Left ventricle myocardium inferior (tissue), 1 donor: Measurements from ENCODE around the gene DCN. TPM values are rescaled to one million over a fixed set of nuclear protein-coding genes. Genes with fewer than 3 reads are reported as not detected.

Source experiments
- DNase-seq: peaks from one replicate; pipeline ENCODE4 v3.0.0-alpha.2; 2020
- H3K27ac ChIP-seq: fragments of 200-600 bp; replicated peaks from 2 replicates; pipeline ENCODE4 v1.8.0; 2021
- H3K27me3 ChIP-seq: fragments of 200-600 bp; 2 replicates; pipeline ENCODE4 v1.8.0; 2021; ENCODE audit warnings: low read depth
- H3K36me3 ChIP-seq: fragments of 200-600 bp; 2 replicates; pipeline ENCODE4 v1.8.0; 2021
- H3K4me1 ChIP-seq: fragments of 200-600 bp; 2 replicates; pipeline ENCODE4 v1.8.0; 2021
- H3K4me3 ChIP-seq: fragments of 200-600 bp; 2 replicates; pipeline ENCODE4 v1.8.0; 2021; ENCODE audit warnings: mild to moderate bottlenecking, moderate library complexity
- H3K9me3 ChIP-seq: fragments of 200-600 bp; replicated peaks from 2 replicates; pipeline ENCODE4 v1.8.0; 2021
- intact Hi-C: fragments of 100-400 bp; cut with micrococcal nuclease; formaldehyde crosslinking; loops from one replicate; pipeline ENCODE4 v1.11.0; 2022
- total RNA-seq: library from RNA; stranded (reverse); fragmentation: NEBNext Ultra II Directional; extraction: Animal tissue kit (Norgen Biotek cat#: 25700); gene quantifications from one replicate; pipeline ENCODE4 v1.2.1, GENCODE V29; 2021
- TF ChIP-seq, protein P1 (sequence below): fragments of 200-600 bp; IDR thresholded peaks from 2 replicates; pipeline ENCODE4 v1.8.0; 2021; ENCODE audit warnings: antibody characterized with exemption, mild to moderate bottlenecking, borderline replicate concordance
- donor health status: DM: no; HTN: yes; CAD: no; lungs with severe emphysema.

The DCN gene
- total RNA-seq, 1 donor from 2014 or later: 716 TPM

DNA sequence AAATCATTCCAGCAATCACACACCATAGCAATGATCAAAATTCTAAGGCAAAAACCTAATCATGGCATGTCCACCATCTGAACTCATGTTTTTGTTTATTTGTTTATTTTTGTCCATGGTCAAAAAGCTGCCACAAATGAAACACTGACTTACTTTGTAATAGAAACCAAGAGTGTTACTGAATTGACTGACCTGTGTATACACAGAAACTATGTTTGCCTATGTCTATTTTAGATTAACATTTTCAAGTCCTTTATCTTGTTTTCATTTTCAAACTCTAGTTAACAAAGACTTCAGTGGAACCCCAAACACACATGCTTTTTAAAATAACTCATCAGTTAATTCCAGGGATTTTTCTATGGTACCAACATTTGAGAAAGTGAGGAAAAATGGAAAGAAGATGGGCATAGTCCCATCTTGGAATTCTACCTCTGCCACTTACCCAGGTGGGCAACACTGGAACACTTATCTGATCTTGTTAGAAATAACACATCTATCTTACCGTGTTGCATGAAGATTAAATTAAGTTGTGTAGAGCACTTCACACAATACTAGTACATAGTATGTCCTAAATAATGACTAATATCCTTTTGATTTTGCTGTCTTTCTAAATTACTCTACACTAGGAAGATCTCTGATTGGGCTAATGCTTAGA lies 77.7 kb downstream of the DCN start:
- Histone ChIP-seq H3K27ac (peak overlapping the region; percentile 55), H3K4me1 (no peaks in the 10 kb centered on the region), H3K36me3 (no peaks in the 10 kb centered on the region), H3K4me3 (peak overlapping the region; percentile 39), H3K27me3 (no peaks in the 10 kb centered on the region), H3K9me3 (no peaks in the 10 kb centered on the region)
- TF ChIP-seq, protein P1, sequence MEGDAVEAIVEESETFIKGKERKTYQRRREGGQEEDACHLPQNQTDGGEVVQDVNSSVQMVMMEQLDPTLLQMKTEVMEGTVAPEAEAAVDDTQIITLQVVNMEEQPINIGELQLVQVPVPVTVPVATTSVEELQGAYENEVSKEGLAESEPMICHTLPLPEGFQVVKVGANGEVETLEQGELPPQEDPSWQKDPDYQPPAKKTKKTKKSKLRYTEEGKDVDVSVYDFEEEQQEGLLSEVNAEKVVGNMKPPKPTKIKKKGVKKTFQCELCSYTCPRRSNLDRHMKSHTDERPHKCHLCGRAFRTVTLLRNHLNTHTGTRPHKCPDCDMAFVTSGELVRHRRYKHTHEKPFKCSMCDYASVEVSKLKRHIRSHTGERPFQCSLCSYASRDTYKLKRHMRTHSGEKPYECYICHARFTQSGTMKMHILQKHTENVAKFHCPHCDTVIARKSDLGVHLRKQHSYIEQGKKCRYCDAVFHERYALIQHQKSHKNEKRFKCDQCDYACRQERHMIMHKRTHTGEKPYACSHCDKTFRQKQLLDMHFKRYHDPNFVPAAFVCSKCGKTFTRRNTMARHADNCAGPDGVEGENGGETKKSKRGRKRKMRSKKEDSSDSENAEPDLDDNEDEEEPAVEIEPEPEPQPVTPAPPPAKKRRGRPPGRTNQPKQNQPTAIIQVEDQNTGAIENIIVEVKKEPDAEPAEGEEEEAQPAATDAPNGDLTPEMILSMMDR: no peak
- intact Hi-C loops: no loop called here
- DNase-seq: no peak

DNA sequence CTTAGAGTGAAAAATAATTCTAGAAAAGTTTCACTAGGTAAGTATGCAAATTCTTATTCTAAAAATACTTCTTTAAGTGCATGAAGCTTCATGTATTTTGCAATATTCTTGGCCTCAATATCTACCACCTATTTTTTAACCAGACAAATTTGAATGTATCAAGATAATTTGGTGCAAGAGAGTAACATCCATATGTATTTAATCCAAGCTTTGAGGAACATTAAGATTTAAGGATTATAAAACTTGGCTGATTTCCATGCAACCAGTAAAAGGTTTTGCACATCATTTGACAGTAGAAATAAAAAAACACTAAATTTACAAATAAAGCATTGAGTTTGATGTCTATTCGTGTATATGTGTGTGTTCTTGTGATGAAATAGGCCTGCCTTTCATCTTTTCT lies 79.0 kb downstream of the DCN start:
- intact Hi-C loops: no loop called here
- DNase-seq: no peak
- TF ChIP-seq, protein P1: no peak

DNA sequence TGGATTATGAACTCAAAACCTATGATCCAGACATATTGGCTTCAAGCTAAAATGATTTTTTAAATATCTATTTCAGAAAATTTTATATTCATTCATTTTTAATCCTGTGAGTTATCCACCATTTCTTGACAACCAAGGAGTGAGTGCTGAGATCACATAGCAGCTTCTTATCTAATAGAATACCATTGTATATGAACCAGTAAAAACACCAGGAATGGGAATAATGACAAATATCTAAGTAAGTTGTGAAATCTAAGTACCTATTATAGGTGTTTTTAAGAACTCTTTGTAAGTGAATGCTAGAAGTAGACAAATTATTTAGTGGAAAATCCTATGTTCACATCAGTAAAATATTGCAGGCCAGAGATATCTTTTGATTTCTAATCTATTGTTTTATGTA lies 79.5 kb downstream of the DCN start:
- intact Hi-C loops: no loop called here
- Histone ChIP-seq H3K9me3 (no peaks in the 10 kb centered on the region), H3K4me3 (no peak overlapping the region), H3K4me1 (no peaks in the 10 kb centered on the region), H3K27me3 (no peaks in the 10 kb centered on the region), H3K27ac (no peak overlapping the region), H3K36me3 (no peaks in the 10 kb centered on the region)
- TF ChIP-seq, protein P1: no peak
- DNase-seq: no peak

More for the DNA sequence above, 79.0 kb downstream of the DCN start:
- no peaks in the 10 kb centered on the region for H3K27me3 ChIP-seq
- H3K4me1 ChIP-seq: no peaks in the 10 kb centered on the region
- H3K36me3 ChIP-seq: no peaks in the 10 kb centered on the region
- no peak overlapping the region for H3K27ac ChIP-seq
- H3K9me3 ChIP-seq: no peaks in the 10 kb centered on the region
- H3K4me3 ChIP-seq: no peak overlapping the region

DNA sequence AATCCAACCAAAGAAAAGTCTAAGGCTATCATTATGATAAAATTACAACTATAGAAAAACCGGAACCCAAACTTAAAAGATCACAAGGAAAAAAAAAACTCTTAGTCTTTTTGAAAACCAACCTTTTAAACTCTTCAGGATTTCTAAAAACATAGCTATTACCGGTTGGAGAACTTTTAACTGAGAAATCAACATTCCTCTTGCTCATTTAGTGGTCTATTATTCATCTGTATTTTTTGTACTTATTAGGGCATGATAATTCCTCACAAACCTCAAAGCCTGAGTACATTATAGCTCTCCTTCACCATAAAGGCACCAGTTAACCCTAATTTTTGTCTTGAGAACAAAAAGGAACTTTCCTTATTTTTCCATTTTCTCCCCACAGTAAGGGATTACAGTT lies 81.7 kb downstream of the DCN start:
- Histone ChIP-seq H3K27ac (no peak overlapping the region), H3K36me3 (no peaks in the 10 kb centered on the region), H3K4me3 (no peak overlapping the region), H3K27me3 (no peaks in the 10 kb centered on the region), H3K9me3 (peaks cover 3% of the 10 kb centered on the region), H3K4me1 (no peaks in the 10 kb centered on the region)
- intact Hi-C loops: no loop called here
- no peak for DNase-seq
- TF ChIP-seq, protein P1: no peak

DNA sequence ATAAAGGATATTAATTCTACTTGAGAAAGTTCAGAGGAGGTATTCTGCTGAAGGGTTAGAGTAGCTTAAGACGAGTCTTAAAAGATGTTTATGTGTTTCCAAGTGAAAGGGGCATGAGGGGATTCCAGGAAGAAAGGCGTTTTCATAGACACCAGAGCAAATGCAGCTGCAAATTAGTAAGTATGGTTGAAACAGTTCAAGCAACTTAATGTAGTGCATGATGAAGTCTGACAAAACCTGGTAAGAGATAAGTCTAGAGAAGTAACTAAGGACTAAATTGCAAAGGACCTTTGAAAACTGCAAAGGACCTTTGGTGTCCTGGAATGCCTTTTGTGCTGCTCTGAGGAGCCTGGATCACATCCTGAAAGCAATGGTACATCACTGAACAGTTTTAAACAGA lies 82.8 kb downstream of the DCN start:
- TF ChIP-seq, protein P1: no peak
- Histone ChIP-seq H3K27me3 (no peaks in the 10 kb centered on the region), H3K9me3 (peaks cover 11% of the 10 kb centered on the region), H3K4me3 (no peak overlapping the region), H3K36me3 (no peaks in the 10 kb centered on the region), H3K4me1 (no peaks in the 10 kb centered on the region), H3K27ac (no peak overlapping the region)
- DNase-seq: no peak
- intact Hi-C loops: no loop called here
